Measurements from ENCODE around the gene TSPAN4.
A peak's percentile ranks its signal among the peaks of the same experiment; 100 is the strongest.

The TSPAN4 gene

GRCh38 chr11:827897-828192, 14.8 kb upstream of the TSPAN4 start, which contains the start of gene CRACR2B:
Gene CRACR2B, plus strand, starts transcription at chr11:827919. Its CDS starts 689 bp downstream, at chr11:828608.
- no peak for TF ChIP-seq Cebpa-rat (IDR thresholded peaks at IDR 0.05)
- Histone ChIP-seq H3K36me3 (peaks cover 30% of the 10 kb centered on the region), H3K4me1 (peaks cover 85% of the 10 kb centered on the region), H3K27me3 (peaks cover 81% of the 10 kb centered on the region), H3K4me3 (peak within 1 kb of the TSS; percentile 69), H4K20me1 (peaks cover 97% of the 10 kb centered on the region), H3K27ac (peak within 1 kb of the TSS; percentile 9; the same call in 1 of the 2 replicates), H3K9me3 (no peaks in the 10 kb centered on the region), H3K4me2 (peak within 1 kb of the TSS; percentile 100), H3K9ac (peak within 1 kb of the TSS; percentile 50; the same call in 1 of the 2 replicates)

- TF ChIP-seq Cebpa-rat (IDR thresholded peaks at IDR 0.05), result no peak
- peak overlapping the region; percentile 15; the same call in 1 of the 2 replicates for H3K9ac ChIP-seq
- peaks cover 22% of the 10 kb centered on the region for H3K36me3 ChIP-seq
- peak overlapping the region; percentile 64 for H3K4me3 ChIP-seq
- peaks cover 85% of the 10 kb centered on the region for H3K27me3 ChIP-seq
- peak overlapping the region; percentile 100 for H3K4me2 ChIP-seq
- no peak overlapping the region for H3K27ac ChIP-seq
- H3K4me1 ChIP-seq, result peaks cover 89% of the 10 kb centered on the region
- no peaks in the 10 kb centered on the region for H3K9me3 ChIP-seq
- peaks cover 93% of the 10 kb centered on the region for H4K20me1 ChIP-seq
Observed at GRCh38 chr11:828506-829175, 14.0 kb upstream of the TSPAN4 start.

GRCh38 chr11:829176-829846, 13.3 kb upstream of the TSPAN4 start:
- Histone ChIP-seq H3K9me3 (no peaks in the 10 kb centered on the region), H3K27ac (no peak overlapping the region), H3K36me3 (peaks cover 16% of the 10 kb centered on the region), H3K4me3 (peak overlapping the region; percentile 64), H3K27me3 (peaks cover 92% of the 10 kb centered on the region), H3K4me1 (peaks cover 94% of the 10 kb centered on the region), H4K20me1 (peaks cover 93% of the 10 kb centered on the region), H3K4me2 (peak overlapping the region; percentile 100), H3K9ac (peak overlapping the region; percentile 38; the same call in 1 of the 2 replicates)
- TF ChIP-seq Cebpa-rat (IDR thresholded peaks at IDR 0.05), result no peak

- peaks cover 10% of the 10 kb centered on the region for H3K36me3 ChIP-seq
- H3K27ac ChIP-seq, result no peak overlapping the region
- H3K4me1 ChIP-seq, result peaks cover 94% of the 10 kb centered on the region
- no peak for TF ChIP-seq Cebpa-rat (IDR thresholded peaks at IDR 0.05)
- peak overlapping the region; percentile 100 for H3K4me2 ChIP-seq
- no peaks in the 10 kb centered on the region for H3K9me3 ChIP-seq
- peaks cover 93% of the 10 kb centered on the region for H4K20me1 ChIP-seq
- peak overlapping the region; percentile 64 for H3K4me3 ChIP-seq
- 0 out of 2 replicates have a peak overlapping the region, but pooled peaks have one; percentile 38 for H3K9ac ChIP-seq
- H3K27me3 ChIP-seq, result peaks cover 95% of the 10 kb centered on the region
Observed at GRCh38 chr11:829847-830294, 12.8 kb upstream of the TSPAN4 start.

GRCh38 chr11:830295-831117, 12.1 kb upstream of the TSPAN4 start:
- H4K20me1 ChIP-seq, result peaks cover 92% of the 10 kb centered on the region
- no peak overlapping the region for H3K9ac ChIP-seq
- peak overlapping the region; percentile 64 for H3K4me3 ChIP-seq
- H3K27ac ChIP-seq, result no peak overlapping the region
- H3K27me3 ChIP-seq, result peaks cover 91% of the 10 kb centered on the region
- peaks cover 93% of the 10 kb centered on the region for H3K4me1 ChIP-seq
- H3K36me3 ChIP-seq, result peaks cover 4% of the 10 kb centered on the region
- H3K9me3 ChIP-seq, result no peaks in the 10 kb centered on the region
- no peak for TF ChIP-seq Cebpa-rat (IDR thresholded peaks at IDR 0.05)
- H3K4me2 ChIP-seq, result peak overlapping the region; percentile 100

GRCh38 chr11:831118-831864, 11.4 kb upstream of the TSPAN4 start:
- H3K9me3 ChIP-seq, result no peaks in the 10 kb centered on the region
- H3K4me2 ChIP-seq, result peak overlapping the region; percentile 100
- peaks cover 92% of the 10 kb centered on the region for H4K20me1 ChIP-seq
- H3K4me3 ChIP-seq, result peak overlapping the region; percentile 64; the same call in 1 of the 2 replicates
- no peak for TF ChIP-seq Cebpa-rat (IDR thresholded peaks at IDR 0.05)
- no peak overlapping the region for H3K9ac ChIP-seq
- H3K4me1 ChIP-seq, result peaks cover 85% of the 10 kb centered on the region
- H3K27ac ChIP-seq, result no peak overlapping the region
- peaks cover 2% of the 10 kb centered on the region for H3K36me3 ChIP-seq
- peaks cover 84% of the 10 kb centered on the region for H3K27me3 ChIP-seq

- H3K4me3 ChIP-seq, result peak overlapping the region; percentile 65
- no peak for TF ChIP-seq Cebpa-rat (IDR thresholded peaks at IDR 0.05)
- peaks cover 10% of the 10 kb centered on the region for H3K36me3 ChIP-seq
- H3K27ac ChIP-seq, result 0 out of 2 replicates have a peak overlapping the region, but pooled peaks have one; percentile 22
- peaks cover 76% of the 10 kb centered on the region for H3K27me3 ChIP-seq
- peaks cover 92% of the 10 kb centered on the region for H4K20me1 ChIP-seq
- peaks cover 77% of the 10 kb centered on the region for H3K4me1 ChIP-seq
- H3K9me3 ChIP-seq, result no peaks in the 10 kb centered on the region
- H3K4me2 ChIP-seq, result peak overlapping the region; percentile 100
- peak overlapping the region; percentile 53; the same call in 1 of the 2 replicates for H3K9ac ChIP-seq
Observed at GRCh38 chr11:831961-832528, 10.6 kb upstream of the TSPAN4 start.

GRCh38 chr11:832529-833113, 10.0 kb upstream of the TSPAN4 start, which contains the start of gene CD151:
Gene CD151, plus strand, starts transcription at chr11:832952. Its CDS starts 3,118 bp downstream, at chr11:836070.
- Histone ChIP-seq H3K36me3 (peaks cover 15% of the 10 kb centered on the region), H3K4me2 (peak within 1 kb of the TSS; percentile 100), H3K9ac (peak within 1 kb of the TSS; percentile 81), H3K4me1 (peaks cover 72% of the 10 kb centered on the region), H3K9me3 (no peaks in the 10 kb centered on the region), H3K27me3 (peaks cover 70% of the 10 kb centered on the region), H4K20me1 (peaks cover 92% of the 10 kb centered on the region), H3K27ac (peak within 1 kb of the TSS; percentile 74), H3K4me3 (peak within 1 kb of the TSS; percentile 79)
- no peak for TF ChIP-seq Cebpa-rat (IDR thresholded peaks at IDR 0.05)

Data from BLaER1 (cell line).